HG02840 (cell line): ENCODE data around the gene LGR6.

Experiments
- ATAC-seq: cut with Tn5 transposase; IDR thresholded peaks from one replicate; pipeline ENCODE4 v1.9.1; 2021; ENCODE audit warnings: mild to moderate bottlenecking, moderate library complexity, moderate number of reproducible peaks; ENCODE audit not compliant: unreplicated experiment, low FRiP score

LGR6 gene

DNA sequence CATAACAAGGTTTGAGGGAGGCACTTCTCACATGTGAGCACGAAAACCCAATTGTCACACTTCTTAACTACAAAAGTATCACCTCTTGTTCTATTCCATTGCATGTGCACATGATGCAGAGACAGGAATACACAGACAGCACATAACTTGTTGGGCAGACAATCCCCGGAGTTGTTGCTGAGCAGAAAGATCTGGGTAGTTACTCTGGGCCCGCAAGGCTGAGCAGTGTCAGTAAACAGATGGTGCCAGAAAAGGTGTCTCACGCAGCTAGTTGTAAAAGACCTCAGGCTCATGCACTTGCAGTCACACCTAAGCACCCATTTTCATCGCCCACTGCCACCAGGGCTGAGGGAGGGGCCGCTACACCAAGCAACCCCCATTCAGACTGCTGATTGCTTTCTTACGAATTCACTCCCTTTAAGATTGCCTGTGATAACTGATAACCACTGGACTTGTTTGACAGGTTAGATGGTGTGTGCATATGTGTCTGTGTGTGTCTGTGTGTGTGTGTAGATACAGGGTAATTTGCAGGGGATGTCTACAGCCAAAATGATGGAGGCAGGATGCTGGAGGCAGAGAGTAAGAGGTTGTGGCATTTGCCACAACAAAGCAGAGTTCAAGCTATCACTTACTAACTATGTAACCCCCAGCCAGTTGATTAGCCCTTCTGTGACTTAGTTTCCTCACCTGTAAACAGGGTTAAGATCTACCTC lies 4.2 kb downstream of the LGR6 start:
- ATAC-seq = no peak

DNA sequence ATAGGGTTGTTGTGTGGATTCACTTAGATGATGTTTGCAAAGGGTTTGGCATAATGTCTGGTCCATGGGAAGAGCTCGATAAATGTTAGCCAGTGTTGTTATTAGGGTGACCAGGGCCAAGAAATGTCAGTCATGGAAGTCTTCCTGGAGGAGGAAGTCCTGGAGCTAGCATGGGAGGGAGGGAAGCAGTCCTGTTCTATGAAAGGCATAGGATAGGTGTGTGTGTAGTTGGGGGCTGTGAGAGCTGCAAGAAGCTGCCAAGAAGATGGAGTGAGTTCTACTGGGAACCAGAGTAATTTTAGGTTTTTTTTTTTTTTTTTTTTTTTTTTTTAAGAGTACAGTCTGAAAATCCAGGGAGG lies 4.7 kb downstream of the LGR6 start:
- ATAC-seq = no peak

DNA sequence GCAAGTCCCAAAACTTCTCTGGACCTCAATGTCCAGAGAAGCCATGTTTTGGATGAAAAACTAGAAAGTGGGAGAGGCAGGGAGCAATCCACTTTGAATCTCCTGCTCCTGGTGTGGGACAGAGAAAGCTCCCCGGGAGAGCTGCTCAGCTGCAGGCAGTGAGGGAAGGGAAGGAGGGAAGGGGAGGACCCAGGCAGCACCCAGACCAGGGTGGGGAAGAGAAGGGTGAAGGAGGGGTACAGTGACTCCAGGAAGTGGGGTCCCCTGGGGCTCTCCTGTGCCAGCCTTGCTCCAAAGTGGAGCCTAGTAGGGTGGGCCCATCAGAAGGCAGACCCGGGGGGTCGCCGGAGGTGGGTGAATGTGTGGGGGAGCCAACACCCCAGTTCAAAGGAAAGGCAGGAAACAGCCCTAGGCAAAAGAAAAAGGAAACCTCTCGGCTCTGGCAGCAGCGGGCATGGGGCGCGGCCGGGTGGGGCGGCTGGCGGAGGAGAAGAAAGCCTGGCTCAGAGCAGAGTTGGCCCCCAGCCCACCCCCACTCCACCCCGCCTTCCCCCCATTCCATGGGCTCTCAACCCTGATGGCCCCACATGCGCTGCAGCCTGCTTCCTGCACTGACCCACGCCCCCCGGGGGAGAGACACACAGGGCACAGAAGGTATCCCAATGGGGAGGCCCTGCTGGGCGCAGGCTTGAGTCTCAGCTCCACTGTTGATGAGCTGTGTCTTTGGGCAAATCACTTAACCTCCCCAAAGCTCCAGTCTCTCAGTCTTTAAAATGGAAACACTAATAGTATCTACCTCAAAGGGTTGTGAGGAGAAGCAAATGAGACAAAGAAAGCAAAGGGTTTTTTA lies 5.7 kb downstream of the LGR6 start:
- ATAC-seq = no peak

DNA sequence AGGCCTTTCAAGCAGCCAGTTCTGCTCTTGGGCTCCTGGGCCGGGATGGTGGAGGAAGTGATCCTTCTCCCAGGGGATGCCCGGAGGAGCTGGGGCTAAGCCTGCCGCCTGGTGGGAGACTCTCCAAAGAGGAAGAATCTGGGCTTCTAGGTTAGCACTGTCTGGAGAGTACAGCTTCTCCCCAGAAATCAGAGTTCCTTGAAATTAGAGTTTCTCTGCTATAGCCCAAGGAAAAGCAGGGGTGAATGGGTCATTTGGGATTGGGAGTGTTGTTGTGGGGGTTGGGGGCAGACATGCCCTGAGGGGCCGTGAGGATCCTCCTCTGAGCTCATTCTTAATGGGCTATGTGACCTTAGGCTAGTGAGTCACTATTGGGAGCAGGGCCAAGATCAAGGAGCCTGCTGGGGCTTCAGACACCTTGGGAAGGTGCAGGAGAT lies 6.5 kb downstream of the LGR6 start:
- ATAC-seq = no peak

DNA sequence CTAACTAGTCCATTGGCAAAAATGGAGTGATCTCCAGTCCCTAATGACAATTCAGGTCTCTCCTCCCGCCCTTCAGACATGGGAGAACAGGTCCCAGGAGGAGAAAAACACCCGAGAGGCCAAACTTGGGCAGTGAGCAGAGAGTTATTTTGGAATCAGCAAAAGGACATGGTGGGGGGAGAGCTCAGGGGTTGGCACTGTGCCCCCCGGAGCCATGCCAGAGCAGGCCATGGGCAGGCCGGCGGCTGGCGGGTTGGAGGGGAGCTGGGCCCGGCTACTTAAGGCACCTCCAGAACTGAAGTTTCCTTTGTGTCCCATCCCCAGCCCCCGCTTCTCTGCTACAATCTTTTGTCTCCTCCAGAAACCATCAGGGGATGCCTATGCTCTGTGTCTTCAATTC lies 7.1 kb downstream of the LGR6 start:
- no peak for ATAC-seq

DNA sequence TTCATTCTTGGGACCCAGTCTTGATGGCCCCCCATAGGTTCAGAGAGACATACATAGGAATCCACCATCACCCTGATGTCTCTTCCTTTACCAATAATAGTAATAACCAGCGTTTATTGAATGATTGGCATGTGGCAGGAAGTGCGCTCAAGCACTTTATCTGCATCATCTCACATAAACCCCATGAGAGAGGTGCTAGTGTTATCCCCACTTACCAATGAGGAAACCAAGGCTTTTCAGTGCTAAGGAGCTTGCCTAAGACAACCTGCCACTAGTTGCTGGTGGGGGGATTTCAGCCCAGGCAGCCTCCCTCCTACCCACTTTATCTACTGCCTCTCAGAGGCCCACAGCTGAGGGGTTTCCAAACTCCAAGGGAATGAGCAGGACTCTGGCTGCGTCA lies 7.7 kb downstream of the LGR6 start:
- ATAC-seq = no peak

DNA sequence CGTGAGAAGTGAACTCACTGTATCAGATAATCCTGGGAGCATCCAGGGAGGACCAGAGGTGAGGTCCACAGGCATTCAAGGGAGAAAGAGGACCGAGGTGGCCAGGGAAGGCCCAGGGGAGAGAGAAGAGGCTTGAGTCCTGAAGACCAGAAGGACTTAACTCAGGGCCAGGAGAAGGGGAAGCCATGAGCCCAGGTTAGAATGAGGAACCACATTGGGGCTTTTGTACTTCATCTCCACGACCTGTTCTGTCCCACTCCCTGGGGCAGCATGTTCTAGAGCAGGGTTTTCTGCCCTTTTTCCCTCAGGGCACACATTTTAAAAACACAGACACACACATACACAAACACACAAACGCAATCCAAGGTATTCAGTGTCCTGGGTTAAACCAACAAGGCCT lies 8.4 kb downstream of the LGR6 start:
- no peak for ATAC-seq

DNA sequence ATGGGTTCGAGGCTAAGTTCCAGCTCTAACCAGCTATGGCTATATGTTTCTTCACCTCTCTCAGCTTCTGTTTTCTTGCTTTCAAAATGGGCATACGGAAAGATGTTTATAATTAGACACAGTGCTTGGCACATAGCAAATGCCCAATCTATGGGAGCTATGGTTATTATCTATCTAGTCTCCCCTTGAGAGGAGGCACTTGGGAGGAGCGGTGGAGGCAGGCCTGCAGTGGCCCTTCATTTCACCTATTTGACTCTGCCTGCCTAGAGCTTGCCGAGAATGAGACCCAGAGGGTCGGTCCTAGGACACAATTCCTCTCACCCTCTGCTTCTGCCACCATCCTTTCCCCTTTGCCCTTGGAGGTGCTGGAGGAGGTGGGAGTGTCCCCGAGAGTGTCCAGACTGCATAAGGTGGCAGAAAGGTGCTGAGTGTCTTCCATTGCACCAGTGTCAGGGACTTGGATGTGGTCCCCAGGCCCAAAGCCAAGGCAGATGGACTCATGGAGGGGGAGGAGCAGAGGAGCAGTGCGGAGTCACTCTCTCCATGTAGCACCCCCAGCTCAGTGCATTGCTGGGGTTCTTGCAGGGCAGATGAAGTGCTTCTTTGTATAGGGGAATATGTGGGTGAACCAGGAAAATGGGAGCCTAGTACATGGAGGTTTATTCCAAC lies 9.0 kb downstream of the LGR6 start:
- no peak for ATAC-seq

DNA sequence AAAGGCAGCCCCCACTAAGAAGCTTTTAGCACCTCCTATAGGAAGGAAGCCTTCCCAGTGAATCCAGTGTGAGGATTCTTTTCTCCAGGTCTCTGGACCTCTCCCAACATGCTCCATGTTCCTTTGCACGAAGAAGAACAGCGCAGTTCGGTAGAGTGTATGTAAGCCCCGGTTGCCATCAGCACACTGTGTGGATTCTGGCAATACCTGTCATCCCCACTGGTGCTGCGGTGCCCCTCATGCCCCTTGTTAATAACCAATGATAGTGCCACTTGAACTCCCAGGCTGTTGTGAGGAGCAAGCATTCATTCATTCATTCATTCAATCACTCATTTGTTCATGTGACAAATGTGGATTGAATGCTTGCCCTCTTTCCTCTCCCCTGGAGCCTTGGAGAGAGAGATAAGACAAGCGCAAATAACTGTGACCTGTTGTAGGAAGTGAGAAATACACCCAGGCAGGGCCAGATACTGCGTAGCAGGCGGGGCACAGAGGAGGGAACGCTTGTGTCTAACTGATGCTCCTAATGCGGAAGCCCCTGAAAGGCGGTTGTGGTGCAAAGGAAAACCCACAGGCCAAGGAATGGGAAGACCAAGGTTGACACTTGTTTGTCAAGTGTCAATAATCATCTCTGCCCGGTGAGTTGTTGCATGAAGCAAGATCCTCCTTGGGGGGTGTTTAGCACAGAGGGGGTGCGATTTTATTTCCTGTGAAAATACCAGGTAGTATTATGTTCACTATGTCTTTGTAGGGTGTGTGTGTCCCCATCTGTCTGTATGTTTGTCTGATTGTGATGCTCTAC lies 9.8 kb downstream of the LGR6 start:
- no peak for ATAC-seq

DNA sequence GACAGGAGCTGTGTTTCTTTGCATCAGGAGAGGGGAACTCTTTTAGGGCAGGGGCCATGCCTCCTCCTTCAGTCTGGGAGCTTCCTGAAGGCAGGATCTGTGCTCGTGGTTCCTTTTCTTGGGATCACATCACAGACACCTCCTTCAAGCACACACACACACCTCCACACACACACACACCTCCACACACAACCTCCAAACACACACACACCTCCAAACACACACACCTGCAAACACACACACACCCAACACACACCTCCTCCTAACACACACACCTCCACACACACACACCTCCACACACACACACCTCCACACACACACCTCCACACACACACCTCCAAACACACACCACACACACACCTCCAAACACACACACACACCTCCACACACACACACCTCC lies 10.5 kb downstream of the LGR6 start:
- no peak for ATAC-seq

DNA sequence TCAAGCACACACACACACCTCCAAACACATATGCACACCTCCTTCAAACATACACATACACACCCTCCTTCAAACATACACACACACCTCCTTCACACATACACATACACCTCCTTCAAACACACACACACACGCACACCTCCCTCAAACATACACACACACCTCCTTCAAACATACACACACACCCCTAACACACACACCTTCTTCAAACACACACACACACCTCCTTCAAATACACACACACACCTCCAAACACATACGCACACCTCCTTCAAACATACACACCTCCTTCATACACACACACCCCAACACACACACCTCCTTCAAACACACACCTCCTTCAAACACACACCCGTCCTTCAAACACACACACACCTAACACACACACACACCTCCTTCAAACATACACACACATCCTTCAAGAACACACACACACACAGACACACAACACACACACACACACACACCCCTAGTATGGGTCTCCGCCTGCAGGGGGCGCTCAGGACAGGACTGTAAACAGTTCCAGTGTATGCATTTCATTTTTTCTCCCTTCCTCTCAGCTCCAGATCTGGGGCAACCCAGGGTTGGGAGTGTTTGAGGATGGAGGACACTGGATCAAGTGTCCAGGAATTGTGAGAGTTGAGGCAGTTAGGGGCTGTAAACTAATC lies 12.1 kb downstream of the LGR6 start:
- ATAC-seq = no peak

DNA sequence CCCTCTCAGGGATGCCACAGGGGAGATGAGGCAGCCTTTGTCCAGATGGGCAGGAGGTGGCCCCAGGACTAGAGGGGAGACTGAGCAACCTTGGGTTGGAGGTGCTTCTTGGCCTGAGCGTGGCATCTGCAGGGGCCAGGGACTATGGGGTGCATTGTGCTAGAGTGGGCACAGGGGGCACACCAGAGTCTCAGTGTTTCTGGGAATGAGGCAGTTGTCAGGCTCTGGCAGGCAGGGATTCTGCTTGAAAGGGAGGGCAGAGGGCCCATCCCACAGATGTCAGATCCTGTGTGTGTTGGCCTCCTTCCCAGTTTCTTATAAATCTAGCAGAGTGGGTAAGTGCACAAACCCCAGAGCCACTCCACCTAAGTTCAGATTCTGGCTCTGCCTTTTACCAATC lies 13.7 kb downstream of the LGR6 start:
- no peak for ATAC-seq

DNA sequence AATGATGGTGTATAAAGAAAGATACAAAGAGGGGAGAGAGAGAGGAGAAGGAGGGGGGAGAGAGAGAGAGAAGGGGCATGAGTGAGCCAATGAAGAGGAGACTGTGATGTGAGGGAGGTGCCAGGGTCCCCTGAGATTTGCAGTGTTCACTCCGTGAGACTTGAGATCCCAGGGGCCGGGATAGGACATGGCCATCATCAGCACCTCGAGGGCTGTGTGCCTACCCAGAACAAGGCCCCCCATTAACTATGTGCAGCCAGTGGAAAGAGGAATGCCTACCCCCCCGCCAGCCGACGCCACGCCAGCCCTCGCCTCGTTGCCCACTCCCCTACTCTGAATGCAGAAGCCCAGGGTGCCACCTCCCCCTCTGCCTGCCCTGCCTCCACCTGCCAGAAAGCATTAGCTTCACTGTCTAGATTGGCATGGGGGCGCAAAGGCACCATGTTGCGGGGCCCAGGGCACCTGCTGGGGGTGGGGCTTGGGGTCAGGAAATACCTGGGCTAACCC lies 14.8 kb downstream of the LGR6 start:
- ATAC-seq = no peak

DNA sequence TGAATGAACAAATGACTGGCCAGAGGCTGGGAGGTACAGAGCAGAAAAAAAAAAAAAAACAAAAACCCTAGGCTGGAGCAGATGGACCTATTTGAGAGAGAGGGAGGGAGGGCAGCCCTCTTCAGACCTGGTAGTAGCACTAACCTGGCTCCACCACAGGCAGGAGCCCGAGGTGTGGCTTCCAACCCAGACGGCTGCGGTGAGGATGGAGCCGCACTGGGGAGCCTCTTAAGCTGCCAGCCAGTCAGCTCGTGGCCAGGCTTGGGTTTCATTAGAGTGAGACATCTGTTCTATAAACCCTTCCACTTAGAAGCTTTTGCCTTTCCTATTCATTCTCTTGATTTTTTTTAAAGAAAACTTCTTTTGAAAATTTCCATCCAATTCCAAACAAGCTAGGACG lies 16.8 kb downstream of the LGR6 start:
- no peak for ATAC-seq

DNA sequence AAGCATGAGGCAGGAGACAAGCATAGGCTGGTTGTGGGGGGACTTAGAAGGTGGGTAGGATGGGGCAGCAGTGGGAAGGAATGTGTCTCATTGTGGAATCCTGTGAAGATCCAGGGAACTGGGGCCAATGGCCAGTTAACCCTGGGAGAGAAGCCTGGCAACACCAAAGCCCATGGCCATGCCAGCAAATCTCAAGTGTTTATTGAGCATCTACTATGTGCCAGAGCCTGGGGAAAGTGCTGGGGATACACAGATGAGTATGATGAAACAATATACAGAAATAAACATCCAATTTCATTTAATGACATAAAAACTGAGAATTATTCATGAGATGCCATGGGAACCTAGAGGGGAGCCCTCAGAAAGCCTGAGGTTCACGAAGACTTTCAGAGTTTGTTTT lies 17.4 kb downstream of the LGR6 start:
- ATAC-seq = no peak

DNA sequence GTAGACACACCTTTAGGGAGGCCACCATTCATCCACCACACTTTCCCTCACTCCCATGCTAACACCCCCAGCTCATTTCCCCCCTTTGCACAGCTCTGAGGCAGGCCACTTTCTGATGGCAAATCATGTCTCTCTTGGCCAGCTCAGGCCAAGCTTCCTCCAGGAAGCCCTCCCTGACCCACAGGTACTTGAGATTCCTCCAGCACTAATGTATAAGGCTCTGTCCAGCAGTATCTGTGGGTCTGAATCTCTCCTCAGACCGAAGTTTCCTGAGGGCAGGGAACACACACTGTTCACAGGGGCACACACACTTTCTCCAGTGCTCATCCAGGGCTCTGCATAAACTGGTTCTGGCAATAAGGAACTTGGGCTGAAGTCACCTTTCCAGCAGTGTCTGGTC lies 19.2 kb downstream of the LGR6 start:
- ATAC-seq = no peak

DNA sequence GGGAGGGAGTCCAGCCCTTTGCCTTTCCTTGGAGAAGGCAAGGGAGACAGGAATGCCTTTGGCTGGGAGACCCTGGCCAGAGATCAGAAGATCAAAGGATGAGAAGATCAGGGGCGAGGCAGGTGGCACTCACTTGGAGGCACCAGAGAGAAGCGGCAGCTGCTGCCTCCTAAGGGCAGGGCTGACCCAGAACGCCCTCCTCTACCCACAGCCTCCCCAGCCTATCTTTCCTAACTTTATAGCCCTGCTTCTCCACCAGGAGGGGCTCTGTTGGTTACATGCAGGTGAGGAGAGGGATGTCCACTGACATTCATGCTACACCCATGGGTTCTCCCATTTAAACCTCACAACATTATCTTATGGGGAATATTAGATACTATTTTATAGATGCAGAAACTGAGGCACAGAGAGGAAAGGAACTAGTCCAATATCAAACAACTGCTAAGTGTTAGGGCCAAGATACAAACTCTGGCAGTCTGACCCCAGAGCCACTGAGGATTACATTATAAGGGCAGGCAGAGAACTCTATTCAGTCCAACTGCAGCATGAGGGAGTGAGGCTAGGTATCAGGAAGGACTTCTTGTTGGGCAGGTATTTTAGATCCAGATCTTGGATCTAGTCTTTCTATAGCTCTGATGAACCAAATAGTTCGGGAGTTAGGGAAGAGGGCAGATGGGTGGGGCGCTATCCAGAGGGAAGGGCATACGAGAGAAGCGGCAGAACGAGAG lies 19.9 kb downstream of the LGR6 start:
- ATAC-seq = no peak

DNA sequence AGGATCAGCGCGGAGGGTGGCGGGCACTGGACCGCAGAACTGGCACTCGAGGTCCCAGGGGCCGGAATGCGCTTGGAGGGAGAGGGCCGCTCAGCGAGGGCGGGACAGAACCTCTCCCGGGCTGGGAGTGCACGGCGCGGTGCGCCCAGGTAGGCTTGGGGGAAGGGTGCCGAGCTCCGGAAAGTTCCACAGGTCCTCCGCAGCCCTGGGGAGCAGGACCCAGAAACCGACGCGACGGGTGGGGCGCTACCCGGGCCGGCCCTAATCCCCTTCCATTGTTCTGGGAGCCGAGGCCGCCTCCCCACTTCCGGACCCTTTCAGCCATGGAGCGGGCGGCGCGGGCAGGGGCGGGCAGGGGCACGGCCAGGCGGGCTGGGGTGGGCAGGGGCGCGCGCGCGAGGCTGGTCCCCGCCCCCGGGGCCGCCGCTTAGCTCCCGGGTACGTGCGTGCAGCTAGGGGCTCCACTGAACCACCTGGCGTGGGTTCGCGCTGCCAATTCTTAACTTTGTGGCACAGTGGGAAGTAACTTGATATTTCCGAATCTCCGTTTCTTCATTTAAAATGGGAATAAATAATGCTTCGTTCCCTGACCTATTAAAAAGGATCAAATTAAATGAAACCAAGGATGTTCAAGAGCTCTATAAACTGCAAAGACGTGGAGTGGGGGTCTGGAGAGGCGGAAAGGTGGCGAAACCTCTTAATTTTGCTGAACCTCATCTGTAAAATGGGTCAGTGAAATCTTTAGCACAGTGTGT lies 20.7 kb downstream of the LGR6 start:
- ATAC-seq = no peak
